ENCODE measurements around the gene UTP25.

Gene UTP25

GRCh38 chr1:209816923-209817322, 10.8 kb upstream of the UTP25 start:
- H3K4me1 ChIP-seq (ENCODE audit: insufficient read depth, insufficient read length): peaks cover 3% of the 10 kb centered on the region
- no peak overlapping the region for H3K9ac ChIP-seq (ENCODE audit: insufficient read length, low read depth)
- H3K27me3 ChIP-seq (ENCODE audit: insufficient read depth, insufficient read length): no peaks in the 10 kb centered on the region
- no peak for DNase-seq (ENCODE audit: low read depth, low spot score)
- no peak overlapping the region for H3K4me3 ChIP-seq (ENCODE audit: insufficient read length, low read depth)
- TF ChIP-seq ZNF274 (IDR thresholded peaks at IDR 0.05; ENCODE audit: low read depth, low read length) (no peak), SUZ12 (IDR thresholded peaks at IDR 0.05; ENCODE audit: extremely low read depth, insufficient read depth, insufficient read length) (no peak), YY1 (IDR thresholded peaks at IDR 0.05; ENCODE audit: insufficient read depth, insufficient read length) (no peak)
- H3K36me3 ChIP-seq (ENCODE audit: insufficient read depth, insufficient read length, low read length): no peaks in the 10 kb centered on the region
- H3K9me3 ChIP-seq (ENCODE audit: insufficient read depth, low read length): no peaks in the 10 kb centered on the region

GRCh38 chr1:209817691-209818090, 10.1 kb upstream of the UTP25 start:
- H3K9me3 ChIP-seq (ENCODE audit: insufficient read depth, low read length): no peaks in the 10 kb centered on the region
- no peak overlapping the region for H3K4me3 ChIP-seq (ENCODE audit: insufficient read length, low read depth)
- TF ChIP-seq YY1 (IDR thresholded peaks at IDR 0.05; ENCODE audit: insufficient read depth, insufficient read length) (no peak), ZNF274 (IDR thresholded peaks at IDR 0.05; ENCODE audit: low read depth, low read length) (no peak), SUZ12 (IDR thresholded peaks at IDR 0.05; ENCODE audit: extremely low read depth, insufficient read depth, insufficient read length) (no peak)
- H3K4me1 ChIP-seq (ENCODE audit: insufficient read depth, insufficient read length): peaks cover 3% of the 10 kb centered on the region
- no peaks in the 10 kb centered on the region for H3K36me3 ChIP-seq (ENCODE audit: insufficient read depth, insufficient read length, low read length)
- H3K9ac ChIP-seq (ENCODE audit: insufficient read length, low read depth): no peak overlapping the region
- DNase-seq (ENCODE audit: low read depth, low spot score): no peak
- H3K27me3 ChIP-seq (ENCODE audit: insufficient read depth, insufficient read length): no peaks in the 10 kb centered on the region

- Histone ChIP-seq H3K9ac (ENCODE audit: insufficient read length, low read depth) (no peak overlapping the region), H3K36me3 (ENCODE audit: insufficient read depth, insufficient read length, low read length) (no peaks in the 10 kb centered on the region), H3K27me3 (ENCODE audit: insufficient read depth, insufficient read length) (no peaks in the 10 kb centered on the region), H3K9me3 (ENCODE audit: insufficient read depth, low read length) (no peaks in the 10 kb centered on the region), H3K4me3 (ENCODE audit: insufficient read length, low read depth) (no peak overlapping the region), H3K4me1 (ENCODE audit: insufficient read depth, insufficient read length) (peaks cover 3% of the 10 kb centered on the region)
- TF ChIP-seq ZNF274 (IDR thresholded peaks at IDR 0.05; ENCODE audit: low read depth, low read length): no peak
- no peak for TF ChIP-seq YY1 (IDR thresholded peaks at IDR 0.05; ENCODE audit: insufficient read depth, insufficient read length)
- TF ChIP-seq SUZ12 (IDR thresholded peaks at IDR 0.05; ENCODE audit: extremely low read depth, insufficient read depth, insufficient read length): no peak
- no peak for DNase-seq (ENCODE audit: low read depth, low spot score)
These were observed 8.7 kb upstream of the UTP25 start for GRCh38 chr1:209819058-209819457.

GRCh38 chr1:209820986-209821385, 6.8 kb upstream of the UTP25 start:
- H3K9me3 ChIP-seq (ENCODE audit: insufficient read depth, low read length): no peaks in the 10 kb centered on the region
- H3K27me3 ChIP-seq (ENCODE audit: insufficient read depth, insufficient read length): no peaks in the 10 kb centered on the region
- H3K4me3 ChIP-seq (ENCODE audit: insufficient read length, low read depth): no peak overlapping the region
- no peak for TF ChIP-seq YY1 (IDR thresholded peaks at IDR 0.05; ENCODE audit: insufficient read depth, insufficient read length)
- TF ChIP-seq SUZ12 (IDR thresholded peaks at IDR 0.05; ENCODE audit: extremely low read depth, insufficient read depth, insufficient read length): no peak
- TF ChIP-seq ZNF274 (IDR thresholded peaks at IDR 0.05; ENCODE audit: low read depth, low read length): no peak
- peaks cover under 1% of the 10 kb centered on the region for H3K4me1 ChIP-seq (ENCODE audit: insufficient read depth, insufficient read length)
- no peaks in the 10 kb centered on the region for H3K36me3 ChIP-seq (ENCODE audit: insufficient read depth, insufficient read length, low read length)
- no peak for DNase-seq (ENCODE audit: low read depth, low spot score)
- H3K9ac ChIP-seq (ENCODE audit: insufficient read length, low read depth): no peak overlapping the region

- H3K9ac ChIP-seq (ENCODE audit: insufficient read length, low read depth): no peak overlapping the region
- no peak overlapping the region for H3K4me3 ChIP-seq (ENCODE audit: insufficient read length, low read depth)
- H3K36me3 ChIP-seq (ENCODE audit: insufficient read depth, insufficient read length, low read length): no peaks in the 10 kb centered on the region
- TF ChIP-seq SUZ12 (IDR thresholded peaks at IDR 0.05; ENCODE audit: extremely low read depth, insufficient read depth, insufficient read length) (no peak), YY1 (IDR thresholded peaks at IDR 0.05; ENCODE audit: insufficient read depth, insufficient read length) (no peak), ZNF274 (IDR thresholded peaks at IDR 0.05; ENCODE audit: low read depth, low read length) (no peak)
- no peaks in the 10 kb centered on the region for H3K9me3 ChIP-seq (ENCODE audit: insufficient read depth, low read length)
- H3K4me1 ChIP-seq (ENCODE audit: insufficient read depth, insufficient read length): no peaks in the 10 kb centered on the region
- DNase-seq (ENCODE audit: low read depth, low spot score): no peak
- H3K27me3 ChIP-seq (ENCODE audit: insufficient read depth, insufficient read length): no peaks in the 10 kb centered on the region
These were observed 5.1 kb upstream of the UTP25 start for GRCh38 chr1:209822706-209823105.

GRCh38 chr1:209823143-209824041, 4.4 kb upstream of the UTP25 start:
- Histone ChIP-seq H3K4me3 (ENCODE audit: insufficient read length, low read depth) (no peak overlapping the region), H3K36me3 (ENCODE audit: insufficient read depth, insufficient read length, low read length) (no peaks in the 10 kb centered on the region), H3K4me1 (ENCODE audit: insufficient read depth, insufficient read length) (no peaks in the 10 kb centered on the region), H3K9me3 (ENCODE audit: insufficient read depth, low read length) (no peaks in the 10 kb centered on the region), H3K27me3 (ENCODE audit: insufficient read depth, insufficient read length) (no peaks in the 10 kb centered on the region), H3K9ac (ENCODE audit: insufficient read length, low read depth) (no peak overlapping the region)
- peak; percentile 52 for DNase-seq (ENCODE audit: low read depth, low spot score)
- TF ChIP-seq ZNF274 (IDR thresholded peaks at IDR 0.05; ENCODE audit: low read depth, low read length) (no peak), YY1 (IDR thresholded peaks at IDR 0.05; ENCODE audit: insufficient read depth, insufficient read length) (no peak), SUZ12 (IDR thresholded peaks at IDR 0.05; ENCODE audit: extremely low read depth, insufficient read depth, insufficient read length) (no peak)

GRCh38 chr1:209825591-209826434, 2.0 kb upstream of the UTP25 start:
- Histone ChIP-seq H3K9me3 (ENCODE audit: insufficient read depth, low read length) (no peaks in the 10 kb centered on the region), H3K36me3 (ENCODE audit: insufficient read depth, insufficient read length, low read length) (peaks cover 14% of the 10 kb centered on the region), H3K9ac (ENCODE audit: insufficient read length, low read depth) (no peak overlapping the region), H3K27me3 (ENCODE audit: insufficient read depth, insufficient read length) (no peaks in the 10 kb centered on the region), H3K4me1 (ENCODE audit: insufficient read depth, insufficient read length) (no peaks in the 10 kb centered on the region), H3K4me3 (ENCODE audit: insufficient read length, low read depth) (no peak overlapping the region)
- TF ChIP-seq ZNF274 (IDR thresholded peaks at IDR 0.05; ENCODE audit: low read depth, low read length) (no peak), SUZ12 (IDR thresholded peaks at IDR 0.05; ENCODE audit: extremely low read depth, insufficient read depth, insufficient read length) (no peak), YY1 (IDR thresholded peaks at IDR 0.05; ENCODE audit: insufficient read depth, insufficient read length) (no peak)
- DNase-seq (ENCODE audit: low read depth, low spot score): no peak

Data from NT2/D1 (cell line).